ENCODE measurements around the gene ARHGAP31.

- TF ChIP-seq CTCF (IDR thresholded peaks at IDR 0.05) (no peak), POLR2A (IDR thresholded peaks at IDR 0.05) (no peak)
Measured at GRCh38 chr3:119298565-119298941, 4.4 kb downstream of the ARHGAP31 start.
